Neural progenitor cell (in vitro differentiated cells): ENCODE results near the gene GLIS2. TPM values are rescaled to one million over a fixed set of nuclear protein-coding genes. Genes with fewer than 3 reads are reported as not detected.

ENCODE experiments used
- DNase-seq: peaks from one replicate; pipeline ENCODE4 v3.0.0-alpha.2; 2016; ENCODE audit warnings: low spot score
- H2AFZ ChIP-seq: fragments of 200-600 bp; sonication (generic); replicated peaks from 2 replicates; pipeline ENCODE4 v1.6.1; 2016; ENCODE audit warnings: antibody characterized with exemption
- H3F3A ChIP-seq: fragments of 200-600 bp; sonication (generic); 2 replicates; pipeline ENCODE4 v1.6.1; 2016; ENCODE audit warnings: antibody characterized with exemption, low read depth
- H3K27ac ChIP-seq: fragments of 200-600 bp; sonication (generic); 2 replicates; pipeline ENCODE4 v1.5.1; 2016; ENCODE audit warnings: mild to moderate bottlenecking
- H3K27me3 ChIP-seq: fragments of 200-600 bp; sonication (generic); 2 replicates; pipeline ENCODE4 v1.6.1; 2016; ENCODE audit warnings: mild to moderate bottlenecking, moderate library complexity
- H3K36me3 ChIP-seq: fragments of 200-600 bp; sonication (generic); 2 replicates; pipeline ENCODE4 v1.5.1; 2016
- H3K4me1 ChIP-seq: fragments of 200-600 bp; sonication (generic); 2 replicates; pipeline ENCODE4 v1.6.1; 2016; ENCODE audit warnings: mixed run types
- H3K4me2 ChIP-seq: fragments of 200-600 bp; sonication (generic); 2 replicates; pipeline ENCODE4 v1.6.1; 2016
- H3K4me3 ChIP-seq: fragments of 200-600 bp; sonication (generic); 2 replicates; pipeline ENCODE4 v1.5.1; 2016
- H3K79me2 ChIP-seq: fragments of 200-600 bp; sonication (generic); 2 replicates; pipeline ENCODE4 v1.6.1; 2016; ENCODE audit warnings: low read depth
- H3K9ac ChIP-seq: fragments of 200-600 bp; sonication (generic); 2 replicates; pipeline ENCODE4 v1.6.1; 2016
- H3K9me3 ChIP-seq: fragments of 200-600 bp; sonication (generic); 2 replicates; pipeline ENCODE4 v1.5.1; 2016; ENCODE audit warnings: low read depth
- H4K20me1 ChIP-seq: fragments of 200-600 bp; sonication (generic); 2 replicates; pipeline ENCODE4 v1.6.1; 2016; ENCODE audit warnings: low read depth
- H3K27ac Mint-ChIP-seq: 3 replicates; pipeline ENCODE4 v1.8.0; 2021; ENCODE audit warnings: mixed read lengths
- H3K27me3 Mint-ChIP-seq: 2 replicates; pipeline ENCODE4 v1.8.0; 2022; ENCODE audit warnings: low read depth, mild to moderate bottlenecking, inconsistent platforms, moderate library complexity, mixed read lengths; ENCODE audit not compliant: insufficient read depth
- H3K36me3 Mint-ChIP-seq: 3 replicates; pipeline ENCODE4 v1.8.0; 2021; ENCODE audit warnings: mixed read lengths
- H3K4me1 Mint-ChIP-seq: 3 replicates; pipeline ENCODE4 v1.8.0; 2021; ENCODE audit warnings: mixed read lengths
- H3K4me3 Mint-ChIP-seq: 3 replicates; pipeline ENCODE4 v1.8.0; 2021; ENCODE audit warnings: mild to moderate bottlenecking, moderate library complexity, mixed read lengths
- H3K9me3 Mint-ChIP-seq: 3 replicates; pipeline ENCODE4 v1.8.0; 2020; ENCODE audit warnings: mixed read lengths
- CTCF ChIP-seq: fragments of 200-600 bp; sonication (generic); IDR thresholded peaks from 2 replicates; pipeline ENCODE4 v1.5.1; 2017; ENCODE audit warnings: antibody characterized with exemption, mild to moderate bottlenecking
- EZH2 ChIP-seq: fragments of 200-600 bp; sonication (generic); IDR thresholded peaks from 2 replicates; pipeline ENCODE4 v1.6.1; 2017; ENCODE audit warnings: antibody characterized with exemption, mild to moderate bottlenecking, moderate library complexity
- EZH2phosphoT487 ChIP-seq: fragments of 200-600 bp; sonication (generic); IDR thresholded peaks from 2 replicates; pipeline ENCODE4 v1.6.1; 2017; ENCODE audit warnings: antibody characterized with exemption
- total RNA-seq: library from RNA; depleted of rRNA; stranded (reverse); fragments of >200 nt; gene quantifications from 2 replicates; pipeline ENCODE4 v1.2.3, GENCODE V29; 2015; ENCODE audit warnings: low replicate concordance

The GLIS2 gene
- total RNA-seq, 1 donor from 2014 or later, result 0.15 TPM

DNA sequence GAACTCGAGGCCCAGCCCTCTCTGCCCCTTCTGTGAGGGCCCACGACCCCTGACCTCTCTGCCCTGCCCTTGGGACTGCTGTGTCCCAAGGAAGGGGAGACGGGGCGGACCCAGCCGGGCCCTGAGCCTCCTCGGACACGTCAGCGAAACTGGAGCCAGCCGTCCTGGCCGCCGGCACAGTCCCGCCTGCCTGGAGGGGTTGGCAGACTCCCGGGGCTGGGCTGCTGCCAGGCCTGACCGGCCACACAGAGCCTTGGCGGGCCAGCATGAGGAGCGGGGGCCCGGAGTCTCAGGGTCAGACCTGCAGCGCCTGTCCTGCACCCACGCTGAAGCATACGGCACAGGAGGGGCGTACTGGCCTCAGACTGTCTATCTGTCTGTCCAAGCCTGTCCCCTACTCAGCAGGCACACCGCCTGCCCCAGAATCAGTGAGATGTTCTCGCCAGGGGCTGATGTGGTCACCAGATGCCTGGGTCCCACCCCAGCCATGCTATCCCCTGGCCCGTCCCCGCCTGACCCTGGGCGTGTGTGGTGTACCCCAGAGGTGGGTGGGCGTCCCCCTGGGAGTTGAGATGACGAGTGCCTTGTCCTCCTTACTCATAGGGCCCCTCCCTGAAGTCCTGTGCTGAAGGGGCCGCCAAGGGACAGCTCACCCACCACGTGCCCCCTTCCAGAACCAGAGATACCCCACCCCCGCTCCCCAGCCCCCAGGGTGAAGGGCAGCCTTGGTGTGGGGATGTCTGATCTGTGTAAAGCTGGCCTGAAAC lies 60.4 kb downstream of the GLIS2 start:
- Histone ChIP-seq H3K4me2 (no peak overlapping the region), H4K20me1 (peaks cover 53% of the 10 kb centered on the region), H3K4me1 (peaks cover 53% of the 10 kb centered on the region), H3K27me3 (peaks cover 5% of the 10 kb centered on the region), H3F3A (peaks cover 27% of the 10 kb centered on the region), H2AFZ (no peak overlapping the region), H3K36me3 (no peaks in the 10 kb centered on the region), H3K9ac (no peak overlapping the region), H3K79me2 (peaks cover 4% of the 10 kb centered on the region), H3K27ac (no peak overlapping the region), H3K4me3 (no peak overlapping the region), H3K9me3 (no peaks in the 10 kb centered on the region)
- Mint-ChIP-seq H3K36me3 (no peaks in the 10 kb centered on the region), H3K27ac (no peak overlapping the region), H3K4me1 (peaks cover 46% of the 10 kb centered on the region), H3K9me3 (no peaks in the 10 kb centered on the region), H3K27me3 (peaks cover 6% of the 10 kb centered on the region), H3K4me3 (no peak overlapping the region)
- DNase-seq, result peak; percentile 4
- TF ChIP-seq EZH2, result no peak
- TF ChIP-seq CTCF, result no peak
- TF ChIP-seq EZH2phosphoT487, result no peak

DNA sequence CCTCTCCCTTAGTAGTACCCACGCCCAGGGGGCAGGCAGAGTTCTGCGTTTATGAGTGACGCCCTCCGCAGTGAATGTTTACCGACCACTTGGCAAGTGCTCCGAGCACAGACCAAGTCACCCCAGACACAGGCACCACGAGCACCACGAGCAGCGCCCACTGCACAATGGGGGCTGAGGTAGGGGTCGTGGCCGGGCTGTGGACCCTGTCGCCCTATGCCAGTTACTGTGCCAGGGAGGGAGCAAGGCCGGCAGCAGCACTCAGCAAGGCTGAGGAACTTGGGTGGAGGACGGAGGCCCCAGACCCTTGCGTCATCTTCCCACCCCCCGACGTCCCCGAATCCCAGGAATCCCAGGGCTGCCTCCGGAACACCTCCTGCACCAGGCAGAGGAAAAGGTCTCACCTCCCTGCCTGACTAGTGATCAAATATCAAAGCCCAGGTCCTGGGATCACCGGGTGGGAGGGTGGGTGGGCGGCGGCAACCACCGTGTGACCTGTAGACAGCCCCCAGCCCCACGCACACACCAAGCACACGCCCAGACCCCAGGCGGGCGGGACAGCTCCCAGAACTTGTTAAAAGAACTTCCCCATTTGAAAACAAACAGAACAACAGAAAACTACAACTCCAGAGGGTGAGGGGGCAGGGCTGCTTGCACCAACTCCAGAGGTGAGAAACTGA lies 61.2 kb downstream of the GLIS2 start:
- TF ChIP-seq EZH2, result no peak
- TF ChIP-seq CTCF, result no peak
- TF ChIP-seq EZH2phosphoT487, result no peak

GRCh38 chr16:4377573-4378154 lies 61.8 kb downstream of the GLIS2 start:
- Mint-ChIP-seq H3K4me1 (peaks cover 43% of the 10 kb centered on the region), H3K27ac (peak overlapping the region; percentile 94), H3K36me3 (no peaks in the 10 kb centered on the region), H3K9me3 (no peaks in the 10 kb centered on the region), H3K4me3 (peak overlapping the region; percentile 46), H3K27me3 (peaks cover 5% of the 10 kb centered on the region)
- Histone ChIP-seq H3F3A (peaks cover 25% of the 10 kb centered on the region), H3K9ac (no peak overlapping the region), H3K27me3 (no peaks in the 10 kb centered on the region), H2AFZ (no peak overlapping the region), H3K4me1 (peaks cover 46% of the 10 kb centered on the region), H3K4me3 (no peak overlapping the region), H3K79me2 (peaks cover 4% of the 10 kb centered on the region), H3K36me3 (no peaks in the 10 kb centered on the region), H3K4me2 (no peak overlapping the region), H3K27ac (no peak overlapping the region), H4K20me1 (peaks cover 47% of the 10 kb centered on the region), H3K9me3 (no peaks in the 10 kb centered on the region)
- TF ChIP-seq EZH2phosphoT487 (no peak), CTCF (peak; percentile 36)
- DNase-seq, result peak; percentile 40

More for the DNA sequence above, 61.2 kb downstream of the GLIS2 start:
- Mint-ChIP-seq H3K27me3 (peaks cover 6% of the 10 kb centered on the region), H3K4me1 (peaks cover 44% of the 10 kb centered on the region), H3K9me3 (no peaks in the 10 kb centered on the region), H3K27ac (peak overlapping the region; percentile 63), H3K4me3 (peak overlapping the region; percentile 60), H3K36me3 (no peaks in the 10 kb centered on the region)
- H3K27ac ChIP-seq, result no peak overlapping the region
- DNase-seq, result no peak
- H4K20me1 ChIP-seq, result peaks cover 53% of the 10 kb centered on the region
- H2AFZ ChIP-seq, result no peak overlapping the region
- no peaks in the 10 kb centered on the region for H3K36me3 ChIP-seq
- H3K9me3 ChIP-seq, result no peaks in the 10 kb centered on the region
- H3F3A ChIP-seq, result peaks cover 26% of the 10 kb centered on the region
- no peak overlapping the region for H3K4me2 ChIP-seq
- H3K27me3 ChIP-seq, result peaks cover 4% of the 10 kb centered on the region
- H3K4me1 ChIP-seq, result peaks cover 52% of the 10 kb centered on the region
- no peak overlapping the region for H3K9ac ChIP-seq
- no peak overlapping the region for H3K4me3 ChIP-seq
- H3K79me2 ChIP-seq, result peaks cover 4% of the 10 kb centered on the region
